ENCODE results near the gene ALDH4A1.

- TF ChIP-seq, protein P1, sequence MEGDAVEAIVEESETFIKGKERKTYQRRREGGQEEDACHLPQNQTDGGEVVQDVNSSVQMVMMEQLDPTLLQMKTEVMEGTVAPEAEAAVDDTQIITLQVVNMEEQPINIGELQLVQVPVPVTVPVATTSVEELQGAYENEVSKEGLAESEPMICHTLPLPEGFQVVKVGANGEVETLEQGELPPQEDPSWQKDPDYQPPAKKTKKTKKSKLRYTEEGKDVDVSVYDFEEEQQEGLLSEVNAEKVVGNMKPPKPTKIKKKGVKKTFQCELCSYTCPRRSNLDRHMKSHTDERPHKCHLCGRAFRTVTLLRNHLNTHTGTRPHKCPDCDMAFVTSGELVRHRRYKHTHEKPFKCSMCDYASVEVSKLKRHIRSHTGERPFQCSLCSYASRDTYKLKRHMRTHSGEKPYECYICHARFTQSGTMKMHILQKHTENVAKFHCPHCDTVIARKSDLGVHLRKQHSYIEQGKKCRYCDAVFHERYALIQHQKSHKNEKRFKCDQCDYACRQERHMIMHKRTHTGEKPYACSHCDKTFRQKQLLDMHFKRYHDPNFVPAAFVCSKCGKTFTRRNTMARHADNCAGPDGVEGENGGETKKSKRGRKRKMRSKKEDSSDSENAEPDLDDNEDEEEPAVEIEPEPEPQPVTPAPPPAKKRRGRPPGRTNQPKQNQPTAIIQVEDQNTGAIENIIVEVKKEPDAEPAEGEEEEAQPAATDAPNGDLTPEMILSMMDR (IDR thresholded peaks at IDR 0.05; ENCODE audit: low read length), result no peak
- no peak for TF ChIP-seq EZH2 (optimal IDR thresholded peaks at IDR 0.05; ENCODE audit: low read depth, low read length)
These were observed 45.9 kb downstream of the ALDH4A1 start for GRCh38 chr1:18856435-18856834.
